GM19023 (cell line): ENCODE measurements around the gene RBMS3.

Source experiments
- ATAC-seq: cut with Tn5 transposase; IDR thresholded peaks from one replicate; pipeline ENCODE4 v1.9.1; 2021; ENCODE audit warnings: mild to moderate bottlenecking, moderate library complexity; ENCODE audit not compliant: unreplicated experiment

The RBMS3 gene

GRCh38 chr3:29701326-29701983 is 420.6 kb downstream of the RBMS3 start:
- no peak for ATAC-seq

GRCh38 chr3:29705906-29706844 is 425.3 kb downstream of the RBMS3 start:
- ATAC-seq = no peak

GRCh38 chr3:29708884-29709283 is 428.0 kb downstream of the RBMS3 start:
- no peak for ATAC-seq

- no peak for ATAC-seq
These were observed 430.4 kb downstream of the RBMS3 start for GRCh38 chr3:29711255-29711771.

GRCh38 chr3:29716213-29716612 is 435.3 kb downstream of the RBMS3 start:
- no peak for ATAC-seq

- no peak for ATAC-seq
These were observed 437.8 kb downstream of the RBMS3 start for GRCh38 chr3:29718661-29719065.

GRCh38 chr3:29720665-29721064 is 439.8 kb downstream of the RBMS3 start:
- no peak for ATAC-seq

- ATAC-seq = no peak
These were observed 440.9 kb downstream of the RBMS3 start for GRCh38 chr3:29721789-29722188.

- ATAC-seq = no peak
These were observed 450.2 kb downstream of the RBMS3 start for GRCh38 chr3:29731050-29731449.

GRCh38 chr3:29741231-29741630 is 460.4 kb downstream of the RBMS3 start:
- no peak for ATAC-seq

GRCh38 chr3:29745232-29745870 is 464.5 kb downstream of the RBMS3 start:
- no peak for ATAC-seq

- no peak for ATAC-seq
These were observed 465.4 kb downstream of the RBMS3 start for GRCh38 chr3:29746163-29746760.

- ATAC-seq = no peak
These were observed 467.1 kb downstream of the RBMS3 start for GRCh38 chr3:29747991-29748390.

GRCh38 chr3:29751647-29752314 is 470.9 kb downstream of the RBMS3 start:
- ATAC-seq = no peak

GRCh38 chr3:29754346-29754745 is 473.5 kb downstream of the RBMS3 start:
- ATAC-seq = no peak

GRCh38 chr3:29755416-29755815 is 474.5 kb downstream of the RBMS3 start:
- no peak for ATAC-seq

GRCh38 chr3:29757054-29757777 is 476.3 kb downstream of the RBMS3 start:
- ATAC-seq = no peak

- no peak for ATAC-seq
These were observed 477.2 kb downstream of the RBMS3 start for GRCh38 chr3:29758108-29758433.

- no peak for ATAC-seq
These were observed 477.8 kb downstream of the RBMS3 start for GRCh38 chr3:29758434-29759322.
